HL-60 (cell line): ENCODE measurements around the gene NBL1.

Experiments used
- GABPA ChIP-seq: IDR thresholded peaks from 2 replicates; pipeline ENCODE4 v1.6.1; 2012; ENCODE audit warnings: low read depth
- POLR2AphosphoS5 ChIP-seq: IDR thresholded peaks from 2 replicates; pipeline ENCODE4 v1.6.1; 2012; ENCODE audit warnings: low read depth
- SPI1 ChIP-seq: IDR thresholded peaks from 2 replicates; pipeline ENCODE4 v1.6.1; 2012; ENCODE audit warnings: low read depth, mild to moderate bottlenecking, borderline replicate concordance
- TF ChIP-seq, protein P1 (sequence below): IDR thresholded peaks from one replicate; pipeline ENCODE4 v1.5.1; 2011; ENCODE audit warnings: low read length, control low read depth, inconsistent platforms; ENCODE audit not compliant: insufficient read depth
- TF ChIP-seq, protein P2 (sequence below): IDR thresholded peaks from 2 replicates; pipeline ENCODE4 v1.6.1; 2012; ENCODE audit warnings: low read depth; ENCODE audit not compliant: insufficient replicate concordance

- TF ChIP-seq, protein P1, sequence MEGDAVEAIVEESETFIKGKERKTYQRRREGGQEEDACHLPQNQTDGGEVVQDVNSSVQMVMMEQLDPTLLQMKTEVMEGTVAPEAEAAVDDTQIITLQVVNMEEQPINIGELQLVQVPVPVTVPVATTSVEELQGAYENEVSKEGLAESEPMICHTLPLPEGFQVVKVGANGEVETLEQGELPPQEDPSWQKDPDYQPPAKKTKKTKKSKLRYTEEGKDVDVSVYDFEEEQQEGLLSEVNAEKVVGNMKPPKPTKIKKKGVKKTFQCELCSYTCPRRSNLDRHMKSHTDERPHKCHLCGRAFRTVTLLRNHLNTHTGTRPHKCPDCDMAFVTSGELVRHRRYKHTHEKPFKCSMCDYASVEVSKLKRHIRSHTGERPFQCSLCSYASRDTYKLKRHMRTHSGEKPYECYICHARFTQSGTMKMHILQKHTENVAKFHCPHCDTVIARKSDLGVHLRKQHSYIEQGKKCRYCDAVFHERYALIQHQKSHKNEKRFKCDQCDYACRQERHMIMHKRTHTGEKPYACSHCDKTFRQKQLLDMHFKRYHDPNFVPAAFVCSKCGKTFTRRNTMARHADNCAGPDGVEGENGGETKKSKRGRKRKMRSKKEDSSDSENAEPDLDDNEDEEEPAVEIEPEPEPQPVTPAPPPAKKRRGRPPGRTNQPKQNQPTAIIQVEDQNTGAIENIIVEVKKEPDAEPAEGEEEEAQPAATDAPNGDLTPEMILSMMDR: no peak
- TF ChIP-seq, protein P2, sequence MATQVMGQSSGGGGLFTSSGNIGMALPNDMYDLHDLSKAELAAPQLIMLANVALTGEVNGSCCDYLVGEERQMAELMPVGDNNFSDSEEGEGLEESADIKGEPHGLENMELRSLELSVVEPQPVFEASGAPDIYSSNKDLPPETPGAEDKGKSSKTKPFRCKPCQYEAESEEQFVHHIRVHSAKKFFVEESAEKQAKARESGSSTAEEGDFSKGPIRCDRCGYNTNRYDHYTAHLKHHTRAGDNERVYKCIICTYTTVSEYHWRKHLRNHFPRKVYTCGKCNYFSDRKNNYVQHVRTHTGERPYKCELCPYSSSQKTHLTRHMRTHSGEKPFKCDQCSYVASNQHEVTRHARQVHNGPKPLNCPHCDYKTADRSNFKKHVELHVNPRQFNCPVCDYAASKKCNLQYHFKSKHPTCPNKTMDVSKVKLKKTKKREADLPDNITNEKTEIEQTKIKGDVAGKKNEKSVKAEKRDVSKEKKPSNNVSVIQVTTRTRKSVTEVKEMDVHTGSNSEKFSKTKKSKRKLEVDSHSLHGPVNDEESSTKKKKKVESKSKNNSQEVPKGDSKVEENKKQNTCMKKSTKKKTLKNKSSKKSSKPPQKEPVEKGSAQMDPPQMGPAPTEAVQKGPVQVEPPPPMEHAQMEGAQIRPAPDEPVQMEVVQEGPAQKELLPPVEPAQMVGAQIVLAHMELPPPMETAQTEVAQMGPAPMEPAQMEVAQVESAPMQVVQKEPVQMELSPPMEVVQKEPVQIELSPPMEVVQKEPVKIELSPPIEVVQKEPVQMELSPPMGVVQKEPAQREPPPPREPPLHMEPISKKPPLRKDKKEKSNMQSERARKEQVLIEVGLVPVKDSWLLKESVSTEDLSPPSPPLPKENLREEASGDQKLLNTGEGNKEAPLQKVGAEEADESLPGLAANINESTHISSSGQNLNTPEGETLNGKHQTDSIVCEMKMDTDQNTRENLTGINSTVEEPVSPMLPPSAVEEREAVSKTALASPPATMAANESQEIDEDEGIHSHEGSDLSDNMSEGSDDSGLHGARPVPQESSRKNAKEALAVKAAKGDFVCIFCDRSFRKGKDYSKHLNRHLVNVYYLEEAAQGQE: no peak
- TF ChIP-seq POLR2AphosphoS5 (no peak), GABPA (no peak), SPI1 (no peak)
Measured at GRCh38 chr1:19629357-19629756, 14.8 kb upstream of the NBL1 start.
